Measurements from ENCODE around the gene CSTPP1.
"Not testable (repeated sequence)": the region's sequence is repeated elsewhere in the genome, so short reads cannot be mapped to it uniquely, and the experiment has no call there.

- TF ChIP-seq TSHZ2 (CRISPR knock-in tag; IDR thresholded peaks at IDR 0.05); CSDC2 (CRISPR knock-in tag; IDR thresholded peaks at IDR 0.05); SNAI2 (CRISPR knock-in tag; IDR thresholded peaks at IDR 0.05); ISL1 (CRISPR knock-in tag; IDR thresholded peaks at IDR 0.05); PATZ1 (CRISPR knock-in tag; IDR thresholded peaks at IDR 0.05; ENCODE audit: borderline replicate concordance); BACH2 (CRISPR knock-in tag; IDR thresholded peaks at IDR 0.05; ENCODE audit: borderline replicate concordance): not testable (repeated sequence)
Observed at GRCh38 chr11:46928701-46929100, 7.9 kb upstream of the CSTPP1 start.
